Fibroblast of skin of left quadriceps (primary cell): ENCODE results near the gene MRNIP.

Experiments used
- DNase-seq, 2 experiments: peaks; one replicate each; pipeline ENCODE4 v3.0.0-alpha.2; 2013; ENCODE audit warnings: low read depth in 2 of 2

The MRNIP gene

DNA sequence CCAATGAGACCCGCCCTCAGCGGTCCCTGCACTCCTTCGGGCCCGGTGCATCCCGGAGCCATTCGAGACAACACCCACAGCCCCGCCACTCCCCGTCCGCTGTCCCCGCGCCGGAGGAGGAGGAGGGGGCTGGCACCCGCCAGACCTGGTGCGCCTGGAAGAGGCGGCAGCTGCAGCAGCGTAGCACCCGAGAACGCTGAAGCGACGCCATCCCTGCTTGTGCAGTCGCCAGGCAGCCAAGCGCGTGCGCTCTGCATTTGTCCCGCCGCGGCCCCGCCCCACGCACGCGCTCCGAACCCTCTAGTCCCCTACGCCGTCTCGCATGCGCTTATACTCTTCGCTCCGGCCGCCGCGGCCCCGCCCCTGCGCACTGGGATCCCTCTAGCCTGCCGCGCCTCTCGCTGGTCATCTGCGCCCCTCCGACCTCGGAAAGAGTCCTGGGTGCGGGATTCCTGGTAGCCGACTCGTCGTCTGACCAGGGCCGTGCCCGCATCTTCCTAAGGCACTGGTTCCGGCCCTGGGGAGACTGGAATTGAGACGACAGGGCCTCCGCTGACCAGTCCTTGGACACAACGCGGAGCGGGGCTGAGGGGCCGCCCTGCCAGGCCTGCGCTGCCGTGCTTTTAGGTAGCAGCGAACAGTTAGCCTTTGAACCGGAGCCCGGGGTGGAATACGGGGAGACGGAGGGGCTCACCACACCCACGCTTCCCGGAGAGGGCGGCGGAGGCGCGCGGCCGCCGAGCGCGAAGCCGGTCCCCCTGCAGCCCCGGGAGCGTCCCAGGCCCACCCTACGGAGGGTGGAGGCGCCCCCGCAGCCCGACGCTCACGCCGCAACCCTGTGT lies at the start of gene MRNIP:
MRNIP (minus strand) TSS at position 232 of the 842 bp plus-strand sequence; CDS start at position 211, 21 bp downstream.
- peak; percentile 74 for DNase-seq

DNA sequence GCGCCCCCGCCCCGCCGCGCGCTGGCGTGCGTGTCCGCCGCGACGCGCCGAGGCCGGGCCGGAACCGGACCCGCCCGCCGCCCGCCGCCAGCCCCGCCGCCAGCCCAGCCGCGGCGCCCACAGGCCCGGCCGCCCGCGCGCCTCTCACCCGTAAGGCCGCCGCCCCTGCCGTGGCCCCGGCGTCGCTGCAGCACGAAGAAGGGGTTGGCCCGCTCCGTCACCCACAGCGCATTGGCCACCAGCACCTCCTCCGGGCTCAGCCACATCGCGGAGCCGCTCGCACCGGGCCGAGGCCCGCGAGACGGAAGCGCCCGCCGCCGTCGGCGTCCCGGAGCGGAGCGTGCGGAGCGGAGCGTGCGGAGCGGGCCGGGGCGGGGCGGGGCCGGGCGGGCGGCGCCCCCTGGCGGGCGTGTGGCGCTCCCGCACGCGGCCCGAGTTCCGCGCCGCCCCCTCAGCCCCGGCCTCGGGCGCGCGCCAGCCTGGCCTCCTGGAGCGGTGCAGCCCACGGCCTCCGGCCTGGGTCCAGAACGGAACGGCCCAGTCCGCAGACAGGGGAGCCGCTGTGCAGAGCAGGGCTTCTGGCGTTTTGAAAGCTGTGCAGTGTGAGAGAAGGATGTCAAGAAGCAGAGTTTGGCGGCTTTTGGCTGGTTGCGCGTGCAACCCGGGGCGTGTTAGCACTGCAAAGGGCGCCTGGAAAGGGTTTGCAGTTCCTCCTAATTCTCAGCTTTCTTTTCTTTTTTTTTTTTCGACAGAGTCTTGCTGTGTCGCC lies 49.1 kb upstream of the MRNIP start, which contains the start of gene TBC1D9B:
TBC1D9B (minus strand) TSS at position 342 of the 769 bp plus-strand sequence; CDS start at position 266, 76 bp downstream.
- DNase-seq, result peak; percentile 36 to 37

DNA sequence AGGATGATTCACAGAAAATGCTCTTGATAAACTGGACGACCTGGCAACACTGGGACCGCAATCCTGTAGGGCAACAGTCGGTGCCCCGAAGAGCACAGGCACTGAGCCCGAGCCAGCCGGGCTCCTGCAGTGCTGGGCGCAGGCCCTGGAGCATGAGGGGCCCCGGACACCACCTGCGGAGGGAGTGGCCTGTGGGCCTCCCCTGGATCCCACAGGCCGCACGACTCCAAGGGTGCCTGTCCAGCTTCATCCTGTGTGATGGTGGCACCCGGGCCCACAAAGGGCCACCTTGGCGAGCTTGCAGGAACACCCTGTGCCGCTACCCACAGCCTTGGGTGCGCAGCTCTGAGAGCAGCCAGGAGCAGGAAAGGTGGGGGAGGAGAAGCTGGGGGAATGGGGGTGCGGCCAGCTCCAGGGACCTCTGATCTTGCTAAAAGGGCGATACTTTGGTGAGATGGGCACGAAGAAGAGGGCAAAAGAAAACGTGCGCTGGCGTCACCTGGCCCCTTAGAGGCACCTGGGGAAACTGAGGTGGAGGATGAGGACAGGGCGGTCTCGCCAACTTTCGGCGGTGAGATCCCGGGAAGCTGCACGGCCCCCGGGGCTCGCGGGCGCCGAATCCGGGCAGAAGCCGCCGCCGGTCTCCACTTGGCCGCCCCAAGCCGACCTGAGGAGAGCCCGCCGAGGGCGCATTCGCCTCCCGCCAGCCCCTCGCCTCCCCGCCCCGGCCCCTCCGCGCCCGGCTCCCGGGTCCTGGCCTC lies 48.4 kb upstream of the MRNIP start:
- no peak for DNase-seq

- no peak for DNase-seq
Observed at GRCh38 chr5:179906294-179906794, 47.7 kb upstream of the MRNIP start.

DNA sequence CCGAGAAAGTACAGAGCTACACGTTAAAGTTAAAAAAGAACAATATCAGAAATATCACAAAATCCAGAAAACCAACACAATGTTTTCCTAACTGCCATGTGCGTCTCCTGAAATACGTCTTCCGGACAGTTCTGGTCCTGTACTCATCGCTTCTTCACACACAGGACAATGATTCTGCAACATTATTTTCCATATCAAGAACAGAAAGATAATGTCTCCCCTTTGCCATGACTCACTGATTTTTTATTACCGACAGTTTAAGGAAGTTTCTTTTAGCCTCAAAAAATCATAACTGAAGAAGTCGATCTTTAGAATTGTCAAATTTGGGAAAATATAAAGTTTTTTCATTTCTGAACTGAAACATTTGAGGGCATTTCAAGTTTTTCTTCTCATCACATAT lies 46.5 kb upstream of the MRNIP start:
- no peak for DNase-seq

GRCh38 chr5:179904463-179905160 lies 46.0 kb upstream of the MRNIP start:
- no peak for DNase-seq

GRCh38 chr5:179902763-179903158 lies 44.1 kb upstream of the MRNIP start:
- no peak for DNase-seq

- no peak for DNase-seq
Observed at GRCh38 chr5:179901915-179902762, 43.5 kb upstream of the MRNIP start.

- no peak for DNase-seq
Observed at GRCh38 chr5:179901462-179901861, 42.8 kb upstream of the MRNIP start.

- DNase-seq, result no peak
Observed at GRCh38 chr5:179900711-179901110, 42.1 kb upstream of the MRNIP start.

GRCh38 chr5:179900206-179900605 lies 41.6 kb upstream of the MRNIP start:
- DNase-seq, result no peak

DNA sequence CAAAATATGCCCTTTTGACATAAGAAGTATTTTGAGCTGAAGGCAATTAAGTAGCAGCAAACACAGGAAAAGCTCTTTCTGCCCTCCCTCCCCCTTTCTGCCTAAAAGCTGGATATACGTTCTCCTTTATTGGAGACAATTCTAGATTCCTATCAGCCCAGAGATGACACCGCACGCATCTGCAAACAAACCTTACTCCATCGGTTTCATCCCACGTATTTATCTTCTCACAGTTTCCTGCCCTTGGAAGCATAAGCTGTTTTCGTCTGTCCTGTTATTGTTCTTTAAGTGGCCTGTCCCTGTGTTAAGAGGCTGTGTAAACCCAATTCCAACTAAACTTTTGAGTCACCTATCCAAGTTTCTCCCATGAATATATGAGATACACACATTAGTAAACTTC lies 37.2 kb upstream of the MRNIP start:
- DNase-seq, result no peak

DNA sequence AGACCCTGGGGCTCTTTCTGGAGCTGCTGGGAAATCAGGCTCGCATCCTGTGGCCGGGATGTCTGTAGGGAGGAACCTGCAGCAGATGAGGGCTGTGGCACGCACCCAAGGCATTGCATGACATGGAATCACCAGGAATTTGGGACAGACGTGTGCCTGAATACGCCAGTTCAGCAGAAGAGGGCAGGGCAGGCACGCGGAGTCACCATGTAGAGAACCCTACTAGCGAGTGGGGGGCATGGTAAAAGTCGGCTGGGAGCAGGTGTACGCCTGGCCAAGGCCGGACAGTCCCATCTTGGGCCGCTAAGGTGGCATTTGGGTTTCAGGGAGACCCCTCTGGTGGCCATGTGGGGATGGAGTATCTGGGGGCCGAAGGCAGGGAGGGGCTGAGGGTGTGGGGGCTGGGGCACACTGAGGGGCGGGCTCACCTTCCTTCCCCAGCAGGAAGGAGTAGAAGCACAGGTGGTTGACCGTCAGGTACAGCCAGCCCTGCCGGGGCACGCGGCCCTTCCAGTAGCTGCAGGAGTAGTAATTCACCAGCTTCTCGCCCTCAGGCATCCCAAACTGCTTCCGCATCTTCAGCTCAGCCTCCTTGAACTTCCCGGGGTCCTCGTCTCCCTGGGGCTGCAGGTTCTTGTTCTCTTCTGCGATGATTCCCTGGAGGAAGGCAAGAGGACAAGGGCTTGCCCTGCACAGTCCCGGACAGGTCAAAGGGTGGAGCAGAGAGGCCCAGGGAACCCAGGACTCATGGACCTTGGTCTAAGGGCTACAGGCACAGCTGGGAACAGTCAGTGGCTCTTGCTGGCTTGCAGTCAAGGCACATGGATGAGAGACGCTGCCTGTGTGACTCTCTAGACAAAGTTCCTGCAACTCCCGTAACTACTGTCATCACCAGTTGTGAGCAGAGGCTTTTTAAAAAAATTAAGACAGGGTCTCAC lies 35.6 kb upstream of the MRNIP start:
- DNase-seq, result no peak

DNA sequence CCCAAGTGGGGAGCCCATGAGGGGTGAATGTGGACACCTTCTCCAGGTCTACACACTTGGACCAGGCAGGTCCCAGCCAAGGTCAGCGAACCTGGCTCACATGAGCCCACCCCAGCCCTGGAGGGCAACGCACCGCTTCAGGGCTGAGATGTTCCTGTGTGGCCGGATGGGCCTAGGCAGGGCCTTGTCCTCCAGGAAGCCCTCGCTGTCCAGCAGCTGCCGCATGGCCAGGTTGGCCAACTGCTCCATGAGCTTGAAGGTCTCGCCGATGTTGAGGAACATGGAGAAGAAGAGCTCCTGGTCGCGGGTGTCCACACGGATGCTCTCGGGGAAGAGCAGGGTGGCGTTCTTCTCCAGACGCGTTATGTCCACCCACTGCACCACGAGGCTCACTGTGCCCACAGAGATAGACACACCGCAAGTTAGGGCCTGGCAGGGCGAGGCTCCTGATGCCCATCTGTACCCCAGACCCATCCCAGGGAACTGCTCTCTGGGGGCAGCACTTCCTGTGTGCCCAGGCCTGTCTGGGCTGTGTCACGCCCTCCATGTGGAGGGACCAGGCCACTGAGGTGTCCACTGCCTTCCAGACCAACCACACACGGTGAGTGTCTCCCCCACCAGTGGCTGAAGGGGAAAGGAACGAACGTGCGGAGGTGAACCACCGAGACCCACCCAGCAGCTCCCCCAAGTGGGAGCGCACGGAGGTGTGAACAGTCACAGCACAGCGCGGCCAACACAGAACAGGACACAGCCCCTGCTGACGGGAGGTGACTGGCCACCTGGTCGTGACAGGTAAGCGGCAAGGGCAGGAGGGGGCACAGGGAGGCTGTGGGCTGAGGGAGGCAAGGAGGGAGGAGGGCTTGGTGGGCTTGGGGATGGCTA lies 34.7 kb upstream of the MRNIP start:
- DNase-seq, result no peak

DNA sequence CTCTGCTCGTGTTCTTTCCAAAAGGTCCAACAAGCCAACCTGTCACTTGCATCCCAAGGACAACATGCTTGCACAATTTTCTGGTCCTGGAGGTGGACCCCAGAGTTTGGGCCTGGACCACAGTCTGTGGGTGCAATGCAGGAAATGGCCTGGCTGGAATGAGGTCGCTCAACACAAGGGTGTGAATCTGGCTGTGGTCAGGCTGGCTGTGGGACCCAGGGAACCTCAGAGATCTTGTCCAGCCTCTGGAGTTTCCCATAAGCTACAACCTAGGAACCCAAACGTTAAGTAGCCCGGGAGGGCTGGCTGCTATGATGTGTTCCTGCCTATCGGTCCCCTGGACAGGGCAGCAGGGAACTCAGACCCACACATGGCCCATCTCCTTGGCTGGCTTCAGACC lies 33.6 kb upstream of the MRNIP start:
- DNase-seq, result no peak

GRCh38 chr5:179890751-179891682 lies 32.4 kb upstream of the MRNIP start:
- DNase-seq, result no peak

GRCh38 chr5:179889885-179890284 lies 31.3 kb upstream of the MRNIP start:
- no peak for DNase-seq
